Nephron (organoid): ENCODE data around the gene P2RX3.
"Not testable (repeated sequence)": the region's sequence is repeated elsewhere in the genome, so short reads cannot be mapped to it uniquely, and the experiment has no call there.

Experiments
- H3K27ac Mint-ChIP-seq, 3 experiments: 2 replicates each; pipeline ENCODE4 v1.8.0; 2020; ENCODE audit warnings: mixed read lengths in 3 of 3, mild to moderate bottlenecking in 2 of 3, moderate library complexity in 1 of 3
- H3K27me3 Mint-ChIP-seq: 2 replicates; pipeline ENCODE4 v1.8.0; 2021; ENCODE audit warnings: low read depth, mild to moderate bottlenecking, moderate library complexity, mixed read lengths
- H3K36me3 Mint-ChIP-seq: 2 replicates; pipeline ENCODE4 v1.8.0; 2020; ENCODE audit warnings: low read depth, mixed read lengths
- H3K4me1 Mint-ChIP-seq: 2 replicates; pipeline ENCODE4 v1.8.0; 2020; ENCODE audit warnings: mixed read lengths
- H3K4me3 Mint-ChIP-seq, 3 experiments: 2 replicates each; pipeline ENCODE4 v1.8.0; 2020; ENCODE audit warnings: mild to moderate bottlenecking in 3 of 3, mixed read lengths in 3 of 3, moderate library complexity in 2 of 3
- H3K9me3 Mint-ChIP-seq: 2 replicates; pipeline ENCODE4 v1.8.0; 2020; ENCODE audit warnings: mixed read lengths
- CTCF ChIP-seq, 3 experiments: fragments of 200-600 bp; sonication (generic); IDR thresholded peaks; one replicate each; pipeline ENCODE4 v1.5.0; 2021; ENCODE audit warnings: antibody characterized with exemption in 3 of 3; ENCODE audit not compliant: unreplicated experiment in 3 of 3

P2RX3 gene

GRCh38 chr11:57335343-57336110 is 2.6 kb upstream of the P2RX3 start, which contains the start of gene SSRP1:
Gene SSRP1, minus strand, starts transcription at chr11:57335892. Its CDS starts 771 bp downstream, at chr11:57335121.
- no peak for TF ChIP-seq CTCF (IDR thresholded peaks at IDR 0.05; ENCODE audit: unreplicated experiment in 3 of 3)
- H3K36me3 Mint-ChIP-seq: peaks cover 32% of the 10 kb centered on the region
- no peaks in the 10 kb centered on the region for H3K27me3 Mint-ChIP-seq
- H3K4me3 Mint-ChIP-seq: peak within 1 kb of the TSS; percentile 87 to 94 (median 91)
- H3K4me1 Mint-ChIP-seq: peaks cover 59% of the 10 kb centered on the region
- peak within 1 kb of the TSS; percentile 96 to 99 (median 98) for H3K27ac Mint-ChIP-seq
- H3K9me3 Mint-ChIP-seq: no peaks in the 10 kb centered on the region

- Mint-ChIP-seq H3K4me1 (peaks cover 65% of the 10 kb centered on the region), H3K36me3 (peaks cover 26% of the 10 kb centered on the region), H3K9me3 (no peaks in the 10 kb centered on the region), H3K27ac (peak overlapping the region; percentile 96 to 99 (median 98)), H3K27me3 (no peaks in the 10 kb centered on the region), H3K4me3 (peak overlapping the region; percentile 87 to 91 (median 91))
- TF ChIP-seq CTCF (IDR thresholded peaks at IDR 0.05; ENCODE audit: unreplicated experiment in 3 of 3): no peak
These were observed 2.0 kb upstream of the P2RX3 start for GRCh38 chr11:57336111-57336666.

GRCh38 chr11:57336856-57337255 is 1.3 kb upstream of the P2RX3 start:
- Mint-ChIP-seq H3K4me3 (peak overlapping the region; percentile 87 to 91 (median 91)), H3K4me1 (peaks cover 65% of the 10 kb centered on the region), H3K36me3 (peaks cover 19% of the 10 kb centered on the region), H3K27ac (peak overlapping the region; percentile 96 to 99 (median 98))
- H3K27me3 Mint-ChIP-seq, H3K9me3 Mint-ChIP-seq: not testable (repeated sequence)

GRCh38 chr11:57339328-57339727 is 1.2 kb downstream of the P2RX3 start:
- Mint-ChIP-seq H3K36me3 (peaks cover under 1% of the 10 kb centered on the region), H3K27ac (peak overlapping the region; percentile 69 to 88 (median 80)), H3K4me3 (peak overlapping the region in 2 of 3 experiments; percentile 65 to 71), H3K4me1 (peaks cover 72% of the 10 kb centered on the region), H3K27me3 (no peaks in the 10 kb centered on the region), H3K9me3 (no peaks in the 10 kb centered on the region)
- TF ChIP-seq CTCF (IDR thresholded peaks at IDR 0.05; ENCODE audit: unreplicated experiment in 3 of 3): no peak

GRCh38 chr11:57340039-57340615 is 2.0 kb downstream of the P2RX3 start:
- H3K9me3 Mint-ChIP-seq: no peaks in the 10 kb centered on the region
- H3K27ac Mint-ChIP-seq: peak overlapping the region; percentile 69 to 88 (median 80)
- H3K4me1 Mint-ChIP-seq: peaks cover 64% of the 10 kb centered on the region
- no peaks in the 10 kb centered on the region for H3K36me3 Mint-ChIP-seq
- H3K27me3 Mint-ChIP-seq: no peaks in the 10 kb centered on the region
- TF ChIP-seq CTCF (IDR thresholded peaks at IDR 0.05; ENCODE audit: unreplicated experiment in 3 of 3): peak in 1 of 3 experiments; percentile 27
- H3K4me3 Mint-ChIP-seq: peak overlapping the region; percentile 31 to 64 (median 60)

GRCh38 chr11:57341250-57341808 is 3.2 kb downstream of the P2RX3 start:
- Mint-ChIP-seq H3K36me3 (no peaks in the 10 kb centered on the region), H3K4me1 (peaks cover 62% of the 10 kb centered on the region), H3K9me3 (no peaks in the 10 kb centered on the region), H3K27me3 (no peaks in the 10 kb centered on the region), H3K4me3 (no peak overlapping the region), H3K27ac (peak overlapping the region in 1 of 3 experiments; percentile 69)
- TF ChIP-seq CTCF (IDR thresholded peaks at IDR 0.05; ENCODE audit: unreplicated experiment in 3 of 3): no peak
